BLaER1 (cell line): ENCODE measurements around the gene CLTRN.
"Not testable (repeated sequence)": the region's sequence is repeated elsewhere in the genome, so short reads cannot be mapped to it uniquely, and the experiment has no call there.

Experiments used
- H3K27ac ChIP-seq: shearing (Covaris generic); formaldehyde crosslinking; 2 replicates; pipeline ENCODE4 v1.8.1; 2022
- H3K27me3 ChIP-seq: shearing (Covaris generic); formaldehyde crosslinking; 2 replicates; pipeline ENCODE4 v1.8.1; 2022
- H3K36me3 ChIP-seq: shearing (Covaris generic); formaldehyde crosslinking; 2 replicates; pipeline ENCODE4 v1.8.1; 2022
- H3K4me1 ChIP-seq: shearing (Covaris generic); formaldehyde crosslinking; 2 replicates; pipeline ENCODE4 v1.8.1; 2022
- H3K4me2 ChIP-seq: shearing (Covaris generic); formaldehyde crosslinking; 2 replicates; pipeline ENCODE4 v1.8.1; 2022
- H3K4me3 ChIP-seq: shearing (Covaris generic); formaldehyde crosslinking; 2 replicates; pipeline ENCODE4 v1.8.1; 2022
- H3K9ac ChIP-seq: shearing (Covaris generic); formaldehyde crosslinking; 2 replicates; pipeline ENCODE4 v1.8.1; 2022
- H3K9me3 ChIP-seq: shearing (Covaris generic); formaldehyde crosslinking; 2 replicates; pipeline ENCODE4 v1.8.1; 2022
- H4K20me1 ChIP-seq: shearing (Covaris generic); formaldehyde crosslinking; 2 replicates; pipeline ENCODE4 v1.8.1; 2022
- Cebpa-rat ChIP-seq: shearing (Covaris generic); IDR thresholded peaks from 2 replicates; pipeline ENCODE4 v1.8.1; 2022

The CLTRN gene

GRCh38 chrX:15680401-15680800 lies 15.8 kb upstream of the CLTRN start:
- Histone ChIP-seq H3K9ac (no peak overlapping the region), H3K4me2 (no peak overlapping the region)

DNA sequence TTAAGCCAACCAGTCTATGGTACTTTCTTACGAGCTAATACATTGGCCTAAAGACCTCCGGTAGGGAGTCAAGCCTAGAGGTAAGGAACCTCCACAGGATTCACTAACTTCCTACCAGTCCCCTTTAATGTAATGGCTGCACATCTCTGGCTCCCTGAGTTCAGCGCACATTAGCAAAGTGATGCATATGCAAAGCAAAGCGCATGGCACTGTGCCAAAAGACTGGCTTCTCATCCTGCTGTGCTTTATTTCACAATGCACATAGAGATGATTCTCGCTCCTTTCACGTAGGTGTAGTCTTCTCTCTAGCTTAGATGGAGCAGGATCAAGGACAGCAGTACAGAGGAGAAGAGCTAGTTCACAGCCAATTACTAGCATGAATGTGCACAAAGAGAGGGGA lies 14.6 kb upstream of the CLTRN start:
- Histone ChIP-seq H3K36me3 (peaks cover 25% of the 10 kb centered on the region), H4K20me1 (peaks cover 87% of the 10 kb centered on the region), H3K9ac (no peak overlapping the region), H3K27me3 (no peaks in the 10 kb centered on the region), H3K27ac (no peak overlapping the region), H3K4me2 (no peak overlapping the region), H3K4me3 (no peak overlapping the region), H3K4me1 (peaks cover 19% of the 10 kb centered on the region), H3K9me3 (no peaks in the 10 kb centered on the region)
- no peak for TF ChIP-seq Cebpa-rat

More at GRCh38 chrX:15680401-15680800, 15.8 kb upstream of the CLTRN start:
- no peaks in the 10 kb centered on the region for H3K9me3 ChIP-seq
- no peak overlapping the region for H3K27ac ChIP-seq
- H3K36me3 ChIP-seq, result peaks cover 25% of the 10 kb centered on the region
- H3K4me1 ChIP-seq, result peaks cover 16% of the 10 kb centered on the region
- TF ChIP-seq Cebpa-rat, result no peak
- H4K20me1 ChIP-seq, result peaks cover 98% of the 10 kb centered on the region
- H3K4me3 ChIP-seq, result no peak overlapping the region
- H3K27me3 ChIP-seq, result no peaks in the 10 kb centered on the region

GRCh38 chrX:15678339-15678738 lies 13.7 kb upstream of the CLTRN start:
- no peak overlapping the region for H3K27ac ChIP-seq
- no peak overlapping the region for H3K4me3 ChIP-seq
- H3K9ac ChIP-seq, result no peak overlapping the region
- peaks cover 5% of the 10 kb centered on the region; the same call in 1 of the 2 replicates for H3K27me3 ChIP-seq
- H3K36me3 ChIP-seq, result peaks cover 25% of the 10 kb centered on the region
- no peak for TF ChIP-seq Cebpa-rat
- H3K4me1 ChIP-seq, result peaks cover 23% of the 10 kb centered on the region
- H3K4me2 ChIP-seq, result no peak overlapping the region
- H4K20me1 ChIP-seq, result peaks cover 78% of the 10 kb centered on the region
- no peaks in the 10 kb centered on the region for H3K9me3 ChIP-seq

GRCh38 chrX:15676886-15677285 lies 12.3 kb upstream of the CLTRN start:
- Histone ChIP-seq H3K4me1 (peaks cover 23% of the 10 kb centered on the region), H3K9ac (peak overlapping the region; percentile 81), H3K27me3 (peaks cover 15% of the 10 kb centered on the region; the same call in 1 of the 2 replicates), H3K4me2 (peak overlapping the region; percentile 97), H3K9me3 (no peaks in the 10 kb centered on the region), H3K36me3 (peaks cover 22% of the 10 kb centered on the region), H4K20me1 (peaks cover 63% of the 10 kb centered on the region), H3K27ac (no peak overlapping the region), H3K4me3 (peak overlapping the region; percentile 91; the same call in 1 of the 2 replicates)
- no peak for TF ChIP-seq Cebpa-rat

DNA sequence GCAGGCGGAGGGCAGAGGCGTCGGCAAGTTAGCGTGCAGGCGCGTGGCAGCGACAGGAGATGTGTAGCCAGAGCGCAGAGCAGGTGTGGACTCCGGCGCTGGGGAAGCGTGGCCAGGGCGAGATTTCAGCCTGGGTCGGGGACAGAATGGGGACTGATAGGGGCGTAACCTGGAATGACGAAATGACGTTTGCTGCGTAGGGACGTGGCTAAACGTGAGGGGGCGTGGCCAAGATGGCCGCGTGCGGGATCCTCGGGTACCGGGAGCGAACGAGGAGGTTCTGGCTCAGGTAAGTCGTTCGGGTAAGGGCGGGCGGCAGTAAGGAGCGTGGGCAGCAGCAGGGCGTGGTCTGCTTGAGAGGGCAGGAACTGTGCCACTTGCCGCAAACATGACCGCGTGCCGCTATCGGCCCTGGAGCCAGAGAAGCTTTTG lies 10.9 kb upstream of the CLTRN start:
- Histone ChIP-seq H4K20me1 (peaks cover 54% of the 10 kb centered on the region), H3K9me3 (no peaks in the 10 kb centered on the region), H3K27me3 (peaks cover 25% of the 10 kb centered on the region)

DNA sequence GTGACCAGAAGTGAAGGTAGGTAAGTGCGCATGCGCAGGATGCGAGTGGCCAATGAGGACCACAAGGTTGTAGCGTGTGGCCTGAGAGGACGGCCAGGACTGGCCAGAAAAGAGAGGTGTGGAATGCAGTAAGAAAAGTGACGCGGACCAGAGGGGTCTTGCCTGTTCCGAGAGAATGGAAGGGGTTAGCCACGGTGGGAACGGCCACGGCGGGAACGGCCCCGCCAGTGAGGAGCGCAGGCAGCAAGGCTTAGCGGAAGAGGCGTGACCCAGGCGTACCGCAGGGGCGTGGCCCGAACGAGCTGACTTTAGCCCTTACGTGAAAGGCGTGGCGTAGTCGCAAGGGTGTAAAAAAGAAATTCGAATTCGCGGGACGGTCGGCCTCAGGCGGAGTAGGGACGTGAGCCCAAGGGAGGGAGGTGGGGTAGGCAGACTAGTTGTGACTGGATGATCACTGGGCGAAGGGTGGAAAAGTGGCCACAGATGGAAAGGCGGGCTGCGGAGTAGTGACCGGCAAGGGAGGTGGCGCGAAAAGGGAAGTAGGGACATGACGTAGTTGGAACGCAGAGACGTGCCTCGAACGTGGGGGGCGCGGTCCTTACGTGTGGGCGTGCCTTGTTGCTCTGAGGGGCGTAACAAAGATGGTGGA lies 10.4 kb upstream of the CLTRN start:
- Histone ChIP-seq H3K4me2 (peak overlapping the region; percentile 97), H3K4me3 (peak overlapping the region; percentile 91), H3K36me3 (peaks cover 10% of the 10 kb centered on the region), H4K20me1 (peaks cover 48% of the 10 kb centered on the region), H3K9me3 (no peaks in the 10 kb centered on the region), H3K27me3 (peaks cover 29% of the 10 kb centered on the region), H3K27ac (peak overlapping the region; percentile 89), H3K4me1 (peaks cover 23% of the 10 kb centered on the region), H3K9ac (peak overlapping the region; percentile 81)
- TF ChIP-seq Cebpa-rat, result no peak

More for the DNA sequence above, 10.9 kb upstream of the CLTRN start:
- TF ChIP-seq Cebpa-rat, result no peak
- H3K4me3 ChIP-seq, result peak overlapping the region; percentile 91
- peak overlapping the region; percentile 81 for H3K9ac ChIP-seq
- H3K4me2 ChIP-seq, result peak overlapping the region; percentile 97
- peak overlapping the region; percentile 89 for H3K27ac ChIP-seq
- peaks cover 23% of the 10 kb centered on the region for H3K4me1 ChIP-seq
- peaks cover 16% of the 10 kb centered on the region for H3K36me3 ChIP-seq

DNA sequence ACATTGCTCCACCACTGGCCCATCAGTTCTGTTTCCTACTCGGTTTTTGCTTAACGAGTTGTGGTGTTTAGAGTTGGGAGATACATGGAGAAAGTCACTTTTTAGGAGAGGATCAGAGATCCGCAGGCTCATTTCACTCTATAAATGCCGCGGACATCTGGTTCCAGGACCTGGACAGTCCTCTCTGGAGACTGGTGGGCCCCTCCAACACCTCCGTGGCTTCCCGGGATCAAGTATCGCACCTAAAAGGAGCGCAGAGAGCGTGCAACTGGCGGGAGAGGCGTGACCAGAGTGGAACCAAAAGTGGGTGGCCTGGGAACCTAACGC lies 9.9 kb upstream of the CLTRN start:
- H3K27me3 ChIP-seq, result peaks cover 34% of the 10 kb centered on the region
- peak overlapping the region; percentile 89 for H3K27ac ChIP-seq
- no peaks in the 10 kb centered on the region for H3K9me3 ChIP-seq
- H3K36me3 ChIP-seq, result peaks cover 8% of the 10 kb centered on the region
- peak overlapping the region; percentile 81 for H3K9ac ChIP-seq
- peaks cover 23% of the 10 kb centered on the region for H3K4me1 ChIP-seq
- peak overlapping the region; percentile 91 for H3K4me3 ChIP-seq
- H4K20me1 ChIP-seq, result peaks cover 44% of the 10 kb centered on the region
- no peak for TF ChIP-seq Cebpa-rat
- H3K4me2 ChIP-seq, result peak overlapping the region; percentile 97

DNA sequence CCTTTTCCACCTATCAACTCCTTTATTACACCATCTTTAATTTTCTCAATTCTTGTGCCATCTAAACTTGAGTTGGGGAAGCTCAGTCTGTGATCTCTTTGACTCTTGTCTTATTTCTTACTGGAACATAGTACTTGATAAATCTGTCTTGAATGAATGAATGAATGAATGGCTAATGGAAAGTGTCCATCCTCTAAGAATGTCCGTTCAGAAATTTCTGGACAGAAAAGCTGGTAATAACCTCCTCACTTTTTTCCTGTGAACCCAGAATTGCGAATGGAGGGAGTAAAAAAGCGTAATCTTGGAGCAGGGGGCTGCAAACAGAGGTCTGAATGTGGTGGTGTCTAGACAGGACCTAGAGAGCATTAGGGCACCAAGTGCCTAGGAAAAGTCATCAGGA lies 9.4 kb upstream of the CLTRN start:
- H3K36me3 ChIP-seq, result peaks cover 3% of the 10 kb centered on the region; the same call in 1 of the 2 replicates
- H3K4me2 ChIP-seq, result peak overlapping the region; percentile 97
- peaks cover 39% of the 10 kb centered on the region for H3K27me3 ChIP-seq
- H3K4me3 ChIP-seq, result peak overlapping the region; percentile 91
- peaks cover 23% of the 10 kb centered on the region for H3K4me1 ChIP-seq
- H3K9me3 ChIP-seq, result no peaks in the 10 kb centered on the region
- H4K20me1 ChIP-seq, result peaks cover 38% of the 10 kb centered on the region
- no peak for TF ChIP-seq Cebpa-rat
- H3K9ac ChIP-seq, result no peak overlapping the region
- H3K27ac ChIP-seq, result no peak overlapping the region

DNA sequence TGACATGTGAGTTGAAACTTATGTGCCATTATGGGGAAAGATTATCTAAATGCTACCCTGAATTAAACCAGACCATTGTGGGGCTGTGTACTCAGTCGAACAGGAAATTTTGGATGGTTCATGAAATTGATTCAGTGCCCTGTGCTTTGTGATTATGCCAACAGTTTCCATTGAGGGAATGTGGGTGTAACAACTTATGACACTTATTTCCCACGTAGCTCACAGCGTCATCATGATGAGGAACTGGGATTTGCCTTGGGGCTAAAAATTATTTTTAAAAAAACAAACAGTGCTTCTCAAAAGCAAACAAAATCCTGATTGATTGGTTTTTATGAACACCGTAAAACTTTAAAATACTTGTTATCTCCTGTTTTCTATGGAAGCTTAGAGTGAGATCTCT lies 8.3 kb upstream of the CLTRN start:
- Histone ChIP-seq H3K36me3 (no peaks in the 10 kb centered on the region), H3K9ac (no peak overlapping the region), H3K9me3 (no peaks in the 10 kb centered on the region), H3K4me2 (no peak overlapping the region), H3K4me3 (no peak overlapping the region), H3K4me1 (peaks cover 23% of the 10 kb centered on the region), H4K20me1 (peaks cover 28% of the 10 kb centered on the region), H3K27me3 (peaks cover 47% of the 10 kb centered on the region), H3K27ac (no peak overlapping the region)
- TF ChIP-seq Cebpa-rat, result no peak

DNA sequence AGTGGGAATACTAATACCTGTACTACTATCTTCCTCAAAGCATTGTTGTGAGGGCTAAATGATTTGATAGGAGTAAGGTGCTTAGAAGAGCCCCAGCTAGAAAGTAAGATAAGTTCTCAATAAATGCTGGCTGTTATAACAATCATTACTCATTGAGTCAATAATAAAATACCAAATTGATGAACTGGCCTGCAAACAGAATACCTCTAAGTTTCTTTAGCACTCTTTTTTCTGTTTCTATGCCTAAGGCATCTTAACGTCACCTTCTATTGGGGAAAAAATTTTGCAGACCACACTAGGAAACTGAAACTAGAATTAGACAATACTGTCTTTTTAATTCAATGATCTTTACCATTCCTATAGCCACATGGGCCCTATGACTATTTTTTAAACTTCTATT lies 1.2 kb downstream of the CLTRN start:
- no peak for TF ChIP-seq Cebpa-rat
- peaks cover 10% of the 10 kb centered on the region; the same call in 1 of the 2 replicates for H4K20me1 ChIP-seq

DNA sequence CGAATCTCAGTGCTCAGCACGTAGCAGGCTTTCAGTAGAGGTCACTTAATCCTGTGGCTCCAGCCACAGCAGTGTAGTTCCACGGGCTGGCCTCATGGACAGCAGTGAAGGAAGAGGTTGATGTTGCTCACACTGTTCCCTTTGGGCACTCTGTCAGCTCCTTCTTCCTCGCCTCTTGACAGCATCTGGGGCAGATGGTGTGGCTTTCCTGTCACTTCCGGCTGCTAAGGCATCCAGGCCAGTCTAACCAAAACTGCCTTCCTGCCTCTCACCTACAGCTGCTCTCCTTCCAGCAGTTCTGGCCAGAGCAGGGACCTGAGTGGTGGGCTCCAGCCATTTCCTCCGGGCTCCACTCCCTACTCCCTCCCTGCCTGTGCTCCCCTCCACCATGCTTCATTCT lies 9.8 kb downstream of the CLTRN start:
- H3K9me3 ChIP-seq, H3K9ac ChIP-seq, H3K4me3 ChIP-seq, H3K36me3 ChIP-seq, H4K20me1 ChIP-seq, H3K27ac ChIP-seq: not testable (repeated sequence)
- peaks cover 92% of the 10 kb centered on the region for H3K27me3 ChIP-seq
- H3K4me1 ChIP-seq, result peaks cover 16% of the 10 kb centered on the region
- 0 out of 2 replicates have a peak overlapping the region, but pooled peaks have one; percentile 12 for H3K4me2 ChIP-seq

More for the DNA sequence above, 1.2 kb downstream of the CLTRN start:
- no peaks in the 10 kb centered on the region for H3K4me1 ChIP-seq
- H3K27ac ChIP-seq, result no peak overlapping the region
- no peaks in the 10 kb centered on the region for H3K9me3 ChIP-seq
- no peaks in the 10 kb centered on the region for H3K36me3 ChIP-seq
- no peak overlapping the region for H3K4me2 ChIP-seq
- no peak overlapping the region for H3K4me3 ChIP-seq
- H3K27me3 ChIP-seq, result peaks cover 96% of the 10 kb centered on the region
- H3K9ac ChIP-seq, result no peak overlapping the region
